DND-41 (cell line): ENCODE results near the gene SS18L1.

Source experiments
- EZH2 ChIP-seq: IDR thresholded peaks from 3 replicates; pipeline ENCODE4 v1.6.1; 2012; ENCODE audit warnings: borderline replicate concordance, low read depth, mild to moderate bottlenecking, moderate library complexity, low read length, inconsistent platforms; ENCODE audit not compliant: severe bottlenecking
- TF ChIP-seq, protein P1 (sequence below): IDR thresholded peaks from 2 replicates; pipeline ENCODE4 v1.5.1; 2012; ENCODE audit warnings: borderline replicate concordance, low read length, moderate library complexity, mild to moderate bottlenecking; ENCODE audit not compliant: poor library complexity, severe bottlenecking; ENCODE audit errors: extremely low read depth

DNA sequence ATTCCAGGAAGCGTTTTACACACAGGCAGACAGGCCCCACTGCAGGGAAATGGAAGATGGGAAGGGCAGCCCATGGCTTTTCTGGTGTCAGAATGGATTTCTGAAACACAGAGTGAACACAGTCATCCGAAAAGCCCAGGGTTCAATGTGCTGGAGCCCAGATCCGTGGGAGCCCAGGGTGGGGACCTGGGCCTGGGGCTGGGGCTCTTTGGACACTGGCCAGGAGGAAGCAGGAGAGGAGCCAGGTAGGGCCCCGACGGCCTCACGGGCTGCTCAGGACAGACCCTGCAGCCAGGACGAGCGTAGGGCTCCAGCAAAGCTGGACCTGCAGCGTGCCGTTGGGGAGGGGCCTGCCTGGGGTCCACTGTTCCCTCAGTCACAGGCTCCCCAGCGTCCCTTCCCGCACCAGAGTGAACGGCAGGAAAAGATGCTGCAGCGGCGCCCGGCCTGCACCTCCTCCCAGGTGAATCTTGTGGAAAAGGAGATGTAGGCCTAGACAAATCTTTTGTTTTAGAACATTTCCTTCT lies 45.6 kb upstream of the SS18L1 start:
- TF ChIP-seq, protein P1, sequence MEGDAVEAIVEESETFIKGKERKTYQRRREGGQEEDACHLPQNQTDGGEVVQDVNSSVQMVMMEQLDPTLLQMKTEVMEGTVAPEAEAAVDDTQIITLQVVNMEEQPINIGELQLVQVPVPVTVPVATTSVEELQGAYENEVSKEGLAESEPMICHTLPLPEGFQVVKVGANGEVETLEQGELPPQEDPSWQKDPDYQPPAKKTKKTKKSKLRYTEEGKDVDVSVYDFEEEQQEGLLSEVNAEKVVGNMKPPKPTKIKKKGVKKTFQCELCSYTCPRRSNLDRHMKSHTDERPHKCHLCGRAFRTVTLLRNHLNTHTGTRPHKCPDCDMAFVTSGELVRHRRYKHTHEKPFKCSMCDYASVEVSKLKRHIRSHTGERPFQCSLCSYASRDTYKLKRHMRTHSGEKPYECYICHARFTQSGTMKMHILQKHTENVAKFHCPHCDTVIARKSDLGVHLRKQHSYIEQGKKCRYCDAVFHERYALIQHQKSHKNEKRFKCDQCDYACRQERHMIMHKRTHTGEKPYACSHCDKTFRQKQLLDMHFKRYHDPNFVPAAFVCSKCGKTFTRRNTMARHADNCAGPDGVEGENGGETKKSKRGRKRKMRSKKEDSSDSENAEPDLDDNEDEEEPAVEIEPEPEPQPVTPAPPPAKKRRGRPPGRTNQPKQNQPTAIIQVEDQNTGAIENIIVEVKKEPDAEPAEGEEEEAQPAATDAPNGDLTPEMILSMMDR, result no peak
- TF ChIP-seq EZH2, result no peak
